Transverse colon (tissue), 4 donors: ENCODE measurements around the gene ABCB7. TPM values are rescaled to one million over a fixed set of nuclear protein-coding genes. Genes with fewer than 3 reads are reported as not detected.

Experiments
- DNase-seq: peaks from one replicate; pipeline ENCODE4 v3.0.0-alpha.2; 2019
- H3K27ac ChIP-seq, 4 donors: fragments of 200-600 bp; sonication (generic); 2 replicates each; pipeline ENCODE4 v1.5.1; 2016 to 2018; ENCODE audit warnings: inconsistent platforms in 4 of 4
- H3K27me3 ChIP-seq: fragments of 200-600 bp; sonication (generic); 2 replicates; pipeline ENCODE4 v1.5.1; 2017; ENCODE audit warnings: inconsistent platforms
- H3K36me3 ChIP-seq, 4 donors: fragments of 200-600 bp; sonication (generic); 2 replicates each; pipeline ENCODE4 v1.5.1; 2017 to 2019; ENCODE audit warnings: inconsistent platforms in 4 of 4
- H3K4me1 ChIP-seq, 4 donors: fragments of 200-600 bp; sonication (generic); 2 replicates each; pipeline ENCODE4 v1.5.1; 2017 to 2020; ENCODE audit warnings: inconsistent platforms in 4 of 4
- H3K4me3 ChIP-seq, 4 donors: fragments of 200-600 bp; sonication (generic); 1 replicate in 1 of 4; 2 replicates in 3 of 4; pipeline versions ENCODE4 v1.5.1 to v1.6.1; 2017 to 2019; ENCODE audit warnings: inconsistent platforms in 4 of 4
- H3K9me3 ChIP-seq, 2 donors: fragments of 200-600 bp; sonication (generic); 2 replicates each; pipeline ENCODE4 v1.5.1; 2017 to 2019; ENCODE audit warnings: inconsistent platforms in 2 of 2
- EP300 ChIP-seq: sonication (generic); formaldehyde crosslinking; IDR thresholded peaks from one replicate; pipeline ENCODE4 v1.6.1; 2017; ENCODE audit warnings: antibody characterized with exemption, low read depth
- POLR2A ChIP-seq: fragments of 450-650 bp; IDR thresholded peaks from one replicate; pipeline ENCODE4 v1.6.1; 2016; ENCODE audit warnings: antibody characterized with exemption, mild to moderate bottlenecking, moderate library complexity
- POLR2AphosphoS5 ChIP-seq, 3 donors: sonication (generic); formaldehyde crosslinking; IDR thresholded peaks; one replicate each; pipeline ENCODE4 v1.6.1; 2016; ENCODE audit warnings: antibody characterized with exemption in 3 of 3
- WGBS, 2 donors: methylation state at CpG; one replicate each; pipeline ENCODE4 v1.1.5; 2018; ENCODE audit warnings: low coverage in 1 of 2; 5-methylcytosine and 5-hydroxymethylcytosine counted together
- in situ Hi-C, 4 donors: fragments of 200-750 bp; cut with MboI; loops; one replicate each; pipeline versions ENCODE4 v1.15.0 to v1.15.1; 2017; ENCODE audit warnings: low sequenced_read_pairs in 3 of 4, low pct_ligation_motif_present in 1 of 4, low pct_unique_long_range_greater_than_20kb in 1 of 4
- intact Hi-C: fragments of 100-400 bp; cut with DNase I; formaldehyde crosslinking; loops from one replicate; pipeline ENCODE4 v1.15.1; 2023; ENCODE audit warnings: low total_unique reads
- small RNA-seq, 4 donors: library from RNA; depleted of rRNA; stranded (forward); fragments of <200 nt; gene quantifications; one replicate each; pipeline ENCODE3, GENCODE V24; 2016
- total RNA-seq, 4 donors: library from RNA; depleted of rRNA; stranded (reverse); fragments of >200 nt; gene quantifications; one replicate each; pipeline ENCODE4 v1.1.0, GENCODE V29; 2016
- TF ChIP-seq, protein P1 (sequence below), 5 experiments: fragments of 200-600 bp in 3 of 5; fragments of 450-650 bp in 2 of 5; sonication (generic) in 3 of 5; IDR thresholded peaks; 1 replicate in 2 of 5; 2 replicates in 3 of 5; pipeline ENCODE4 v1.5.1; 2016 to 2017; ENCODE audit warnings: antibody characterized with exemption in 5 of 5, inconsistent platforms in 3 of 5, mild to moderate bottlenecking in 2 of 5, moderate library complexity in 1 of 5

The ABCB7 gene
- total RNA-seq, 4 donors from 2014 or later = 49.4 to 92.8 (median 57.7) TPM

DNA sequence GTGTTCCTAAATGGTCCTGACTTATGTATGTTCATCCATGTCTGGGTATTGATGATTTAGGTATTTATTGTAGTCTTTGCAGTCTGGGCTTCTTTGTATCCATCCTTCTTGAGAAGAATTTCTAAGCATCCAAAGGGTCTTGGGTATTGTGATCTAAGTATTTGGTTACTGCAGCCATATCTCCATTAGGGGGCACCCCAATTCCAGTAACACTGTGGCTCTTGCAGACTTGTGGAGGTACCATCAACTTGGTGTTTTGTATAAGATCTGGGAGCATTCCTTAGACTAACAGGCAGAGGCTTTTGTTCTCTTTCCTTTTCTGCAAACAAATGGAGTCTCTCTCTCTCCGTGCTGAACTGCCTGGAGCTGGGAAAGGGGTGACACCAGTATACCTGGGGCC lies 117.2 kb downstream of the ABCB7 start:
- H3K27me3 ChIP-seq = no peaks in the 10 kb centered on the region
- 33% methylated on average over 1 of the region's 1 CpG; no CpG with 5 or more reads in 1 of the 2 donors for whole genome bisulfite sequencing, 2 donors
- H3K4me1 ChIP-seq = no peaks in the 10 kb centered on the region
- H3K9me3 ChIP-seq = no peaks in the 10 kb centered on the region
- intact Hi-C loops = no loop called here
- H3K27ac ChIP-seq = no peak overlapping the region
- no peak overlapping the region for H3K4me3 ChIP-seq
- TF ChIP-seq POLR2A (no peak), EP300 (no peak), POLR2AphosphoS5 (IDR thresholded peaks at IDR 0.05) (no peak)
- TF ChIP-seq, protein P1, sequence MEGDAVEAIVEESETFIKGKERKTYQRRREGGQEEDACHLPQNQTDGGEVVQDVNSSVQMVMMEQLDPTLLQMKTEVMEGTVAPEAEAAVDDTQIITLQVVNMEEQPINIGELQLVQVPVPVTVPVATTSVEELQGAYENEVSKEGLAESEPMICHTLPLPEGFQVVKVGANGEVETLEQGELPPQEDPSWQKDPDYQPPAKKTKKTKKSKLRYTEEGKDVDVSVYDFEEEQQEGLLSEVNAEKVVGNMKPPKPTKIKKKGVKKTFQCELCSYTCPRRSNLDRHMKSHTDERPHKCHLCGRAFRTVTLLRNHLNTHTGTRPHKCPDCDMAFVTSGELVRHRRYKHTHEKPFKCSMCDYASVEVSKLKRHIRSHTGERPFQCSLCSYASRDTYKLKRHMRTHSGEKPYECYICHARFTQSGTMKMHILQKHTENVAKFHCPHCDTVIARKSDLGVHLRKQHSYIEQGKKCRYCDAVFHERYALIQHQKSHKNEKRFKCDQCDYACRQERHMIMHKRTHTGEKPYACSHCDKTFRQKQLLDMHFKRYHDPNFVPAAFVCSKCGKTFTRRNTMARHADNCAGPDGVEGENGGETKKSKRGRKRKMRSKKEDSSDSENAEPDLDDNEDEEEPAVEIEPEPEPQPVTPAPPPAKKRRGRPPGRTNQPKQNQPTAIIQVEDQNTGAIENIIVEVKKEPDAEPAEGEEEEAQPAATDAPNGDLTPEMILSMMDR (IDR thresholded peaks at IDR 0.05) = no peak
- in situ Hi-C loops = loop anchor here in 1 of 4 donors (25.0 kb wide), 1 partner anchor 102 kb away; the partner anchor contains the start of gene NEXMIF
- DNase-seq = no peak
- H3K36me3 ChIP-seq = no peaks in the 10 kb centered on the region

Small RNA genes lying within 50 kb of the gene (small RNA-seq; reads per million reads assigned to genes)
- gene BUD31P2 (0 reads per million in 4 donors), gene RNU6-562P (0 reads per million in 4 donors)

Other genes starting within 250 kb of the ABCB7 start
- gene NEXMIF, start 230.8 kb downstream of the ABCB7 start, total RNA-seq = 1 to 10 TPM in 2 of 4 donors, under 1 TPM in 2; under 0.01 to 3.3 (median 1.7) TPM
- gene UPRT, start 117.8 kb upstream of the ABCB7 start, total RNA-seq = 10 to 100 TPM; 14.2 to 43.4 (median 17.5) TPM